ENCODE results near the gene CHIT1.

The CHIT1 gene

DNA sequence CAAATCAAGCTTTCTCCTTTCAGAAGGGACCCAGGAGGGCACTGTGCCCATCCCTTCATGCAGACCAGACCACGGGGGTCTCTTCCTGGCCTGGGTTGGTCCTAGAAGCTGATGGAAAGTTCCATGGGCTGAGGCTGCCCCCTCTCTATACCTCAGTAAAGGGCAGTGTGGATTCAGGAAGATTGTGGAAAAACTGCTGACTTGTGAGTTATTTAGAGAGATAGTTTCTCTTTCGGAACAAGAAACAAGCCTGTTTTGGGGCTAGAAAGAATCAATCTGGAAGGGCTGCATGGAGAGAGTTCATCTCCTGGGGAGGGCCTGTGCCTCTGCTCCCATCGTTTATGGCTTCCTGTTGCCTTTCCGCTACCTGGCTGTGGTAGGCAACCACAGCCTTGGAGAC is 803 bp downstream of the CHIT1 start:
- TF ChIP-seq POLR2A (IDR thresholded peaks at IDR 0.05; ENCODE audit: extremely low read depth, insufficient read length) (no peak), MYC (IDR thresholded peaks at IDR 0.05; ENCODE audit: low read depth, low read length) (no peak), MAX (IDR thresholded peaks at IDR 0.05; ENCODE audit: low read depth, low read length) (no peak)
- TF ChIP-seq, protein P1, sequence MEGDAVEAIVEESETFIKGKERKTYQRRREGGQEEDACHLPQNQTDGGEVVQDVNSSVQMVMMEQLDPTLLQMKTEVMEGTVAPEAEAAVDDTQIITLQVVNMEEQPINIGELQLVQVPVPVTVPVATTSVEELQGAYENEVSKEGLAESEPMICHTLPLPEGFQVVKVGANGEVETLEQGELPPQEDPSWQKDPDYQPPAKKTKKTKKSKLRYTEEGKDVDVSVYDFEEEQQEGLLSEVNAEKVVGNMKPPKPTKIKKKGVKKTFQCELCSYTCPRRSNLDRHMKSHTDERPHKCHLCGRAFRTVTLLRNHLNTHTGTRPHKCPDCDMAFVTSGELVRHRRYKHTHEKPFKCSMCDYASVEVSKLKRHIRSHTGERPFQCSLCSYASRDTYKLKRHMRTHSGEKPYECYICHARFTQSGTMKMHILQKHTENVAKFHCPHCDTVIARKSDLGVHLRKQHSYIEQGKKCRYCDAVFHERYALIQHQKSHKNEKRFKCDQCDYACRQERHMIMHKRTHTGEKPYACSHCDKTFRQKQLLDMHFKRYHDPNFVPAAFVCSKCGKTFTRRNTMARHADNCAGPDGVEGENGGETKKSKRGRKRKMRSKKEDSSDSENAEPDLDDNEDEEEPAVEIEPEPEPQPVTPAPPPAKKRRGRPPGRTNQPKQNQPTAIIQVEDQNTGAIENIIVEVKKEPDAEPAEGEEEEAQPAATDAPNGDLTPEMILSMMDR (IDR thresholded peaks at IDR 0.05; ENCODE audit: low read depth, low read length): no peak
- no peak overlapping the region for H3K4me3 ChIP-seq (ENCODE audit: low read depth, low read length)
- DNase-seq (ENCODE audit: low read depth): no peak

- no peak for DNase-seq (ENCODE audit: low read depth)
- no peak overlapping the region for H3K4me3 ChIP-seq (ENCODE audit: low read depth, low read length)
- no peak for TF ChIP-seq POLR2A (IDR thresholded peaks at IDR 0.05; ENCODE audit: extremely low read depth, insufficient read length)
These were observed 1.9 kb downstream of the CHIT1 start for GRCh38 chr1:203227371-203228083.

GRCh38 chr1:203225071-203225470 is 4.4 kb downstream of the CHIT1 start:
- DNase-seq (ENCODE audit: low read depth): peak; percentile 15
- no peak overlapping the region for H3K4me3 ChIP-seq (ENCODE audit: low read depth, low read length)
- TF ChIP-seq, protein P1 (IDR thresholded peaks at IDR 0.05; ENCODE audit: low read depth, low read length): no peak
- no peak for TF ChIP-seq MYC (IDR thresholded peaks at IDR 0.05; ENCODE audit: low read depth, low read length)
- no peak for TF ChIP-seq POLR2A (IDR thresholded peaks at IDR 0.05; ENCODE audit: extremely low read depth, insufficient read length)

DNA sequence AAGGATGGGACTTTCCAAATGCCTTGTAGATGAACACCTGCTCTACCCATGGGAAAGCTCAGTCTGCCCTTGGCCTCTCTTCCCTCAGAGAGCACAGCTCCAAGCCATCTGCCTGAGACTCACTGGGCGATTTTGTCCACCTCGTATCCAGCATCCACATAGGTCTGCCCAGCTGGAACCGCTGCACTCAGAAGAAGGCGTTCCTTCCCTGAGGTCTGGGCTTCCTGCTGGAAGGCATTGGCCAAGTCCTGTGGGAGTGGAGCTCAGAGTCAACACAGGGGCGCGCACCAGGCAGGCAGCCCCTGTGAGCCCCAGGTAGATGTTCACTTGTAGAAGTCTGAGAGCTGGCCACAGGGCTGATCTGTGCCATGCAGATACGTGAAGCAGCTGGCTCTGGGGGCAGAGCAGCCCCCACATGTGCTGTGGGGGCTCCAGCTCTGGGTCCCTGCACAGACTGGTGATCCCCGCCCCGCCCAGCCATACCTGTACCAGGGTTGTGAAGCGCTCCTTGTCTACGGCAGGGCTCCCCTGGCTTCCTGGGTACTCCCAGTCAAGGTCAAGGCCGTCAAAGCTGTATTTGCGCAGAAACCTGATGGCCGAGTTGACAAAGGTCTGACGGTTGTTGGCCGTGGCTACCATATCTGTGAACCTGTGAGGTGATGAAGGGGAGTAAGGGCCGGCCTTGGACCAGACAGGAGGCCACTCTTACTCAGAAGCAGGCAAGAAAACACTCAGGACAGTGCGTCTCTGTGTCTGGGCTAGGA is 6.3 kb downstream of the CHIT1 start:
- H3K4me3 ChIP-seq (ENCODE audit: low read depth, low read length): no peak overlapping the region
- TF ChIP-seq POLR2A (IDR thresholded peaks at IDR 0.05; ENCODE audit: extremely low read depth, insufficient read length) (no peak), MAX (IDR thresholded peaks at IDR 0.05; ENCODE audit: low read depth, low read length) (no peak), MYC (IDR thresholded peaks at IDR 0.05; ENCODE audit: low read depth, low read length) (no peak)
- TF ChIP-seq, protein P1 (IDR thresholded peaks at IDR 0.05; ENCODE audit: low read depth, low read length): no peak
- no peak for DNase-seq (ENCODE audit: low read depth)

GRCh38 chr1:203219934-203220333 is 9.5 kb downstream of the CHIT1 start:
- H3K4me3 ChIP-seq (ENCODE audit: low read depth, low read length): no peak overlapping the region
- TF ChIP-seq POLR2A (IDR thresholded peaks at IDR 0.05; ENCODE audit: extremely low read depth, insufficient read length): no peak
- TF ChIP-seq MYC (IDR thresholded peaks at IDR 0.05; ENCODE audit: low read depth, low read length): no peak
- TF ChIP-seq MAX (IDR thresholded peaks at IDR 0.05; ENCODE audit: low read depth, low read length): no peak
- TF ChIP-seq, protein P1 (IDR thresholded peaks at IDR 0.05; ENCODE audit: low read depth, low read length): no peak
- no peak for DNase-seq (ENCODE audit: low read depth)

DNA sequence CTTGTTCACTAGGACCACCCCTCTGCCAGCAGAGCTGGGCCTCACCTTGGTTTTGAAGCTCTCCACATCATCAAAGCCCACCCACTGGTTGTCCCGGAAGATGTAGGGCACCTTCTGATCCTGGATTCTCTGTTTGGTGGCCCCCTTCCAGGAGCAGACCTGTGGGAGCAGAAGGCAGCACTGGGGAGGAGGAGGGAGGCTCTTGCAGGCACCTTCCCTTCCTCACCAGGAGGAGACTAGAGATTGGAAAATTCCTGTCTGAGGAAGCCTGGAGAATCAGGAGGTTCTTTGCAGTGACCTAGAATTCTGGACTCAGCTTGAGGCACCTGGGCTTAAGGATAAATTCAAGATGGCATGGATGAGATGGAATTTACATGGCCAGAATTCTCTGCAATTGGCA is 10.3 kb downstream of the CHIT1 start:
- DNase-seq (ENCODE audit: low read depth): no peak
- no peak for TF ChIP-seq MAX (IDR thresholded peaks at IDR 0.05; ENCODE audit: low read depth, low read length)
- TF ChIP-seq POLR2A (IDR thresholded peaks at IDR 0.05; ENCODE audit: extremely low read depth, insufficient read length): no peak
- TF ChIP-seq MYC (IDR thresholded peaks at IDR 0.05; ENCODE audit: low read depth, low read length): no peak
- TF ChIP-seq, protein P1 (IDR thresholded peaks at IDR 0.05; ENCODE audit: low read depth, low read length): no peak
- H3K4me3 ChIP-seq (ENCODE audit: low read depth, low read length): no peak overlapping the region
